Activated CD4-positive, CD25-positive, alpha-beta regulatory T cell treated with anti-CD3 and anti-CD28 coated beads, Interleukin-2, amount 50 U/mL, for 72 hours (primary cell): ENCODE results near the gene PMM2.
"Not testable (repeated sequence)": the region's sequence is repeated elsewhere in the genome, so short reads cannot be mapped to it uniquely, and the experiment has no call there.

Experiments
- DNase-seq: peaks from one replicate; pipeline ENCODE4 v3.0.0; 2021

PMM2 gene

DNA sequence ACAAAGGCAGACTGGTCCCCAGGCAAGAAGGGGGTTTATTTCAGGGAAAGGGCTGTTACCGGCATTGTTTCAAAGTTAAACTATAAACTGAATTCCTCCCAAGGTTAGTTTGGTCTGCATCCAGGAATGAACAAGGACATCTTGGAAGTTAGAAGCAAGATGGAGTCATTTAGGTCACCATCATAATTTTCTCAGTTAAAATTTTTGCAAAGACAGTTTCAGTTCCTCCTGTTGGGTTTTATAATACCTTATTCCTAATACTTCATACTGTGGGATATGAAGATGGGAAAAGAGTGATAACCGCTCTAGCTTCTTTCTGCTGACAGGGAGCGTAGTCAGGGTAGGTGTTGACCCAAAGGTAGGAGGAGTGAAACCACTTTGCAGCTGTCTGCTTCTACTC is 24.8 kb downstream of the PMM2 start:
- DNase-seq, result no peak

DNA sequence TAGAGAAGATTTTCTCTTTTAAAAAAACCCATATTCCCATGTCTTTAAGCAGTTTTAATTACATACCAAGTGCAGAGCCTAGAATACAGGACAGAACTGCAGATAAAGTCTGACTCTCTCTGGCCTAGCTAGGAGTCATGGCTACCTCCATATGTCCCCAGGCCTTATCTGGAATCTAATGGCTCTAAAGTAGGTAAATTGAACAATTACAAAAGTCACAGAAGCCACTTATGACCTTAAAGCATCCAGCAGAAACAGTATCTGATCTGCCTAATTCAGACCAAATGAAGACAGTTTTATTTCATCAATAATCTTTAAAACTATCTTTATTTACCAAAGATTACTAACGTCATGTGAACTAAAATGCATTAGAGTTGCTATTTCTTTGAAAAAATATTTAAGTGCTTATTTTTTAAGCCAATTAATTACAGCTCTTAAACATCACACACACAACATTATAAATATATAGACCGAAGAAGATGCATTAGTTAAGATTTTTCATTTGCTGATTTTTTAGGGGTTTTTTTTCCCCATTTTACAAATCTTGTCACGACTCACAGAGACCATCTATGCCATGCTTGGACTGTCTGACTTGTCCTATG is 28.7 kb downstream of the PMM2 start:
- DNase-seq, result no peak

DNA sequence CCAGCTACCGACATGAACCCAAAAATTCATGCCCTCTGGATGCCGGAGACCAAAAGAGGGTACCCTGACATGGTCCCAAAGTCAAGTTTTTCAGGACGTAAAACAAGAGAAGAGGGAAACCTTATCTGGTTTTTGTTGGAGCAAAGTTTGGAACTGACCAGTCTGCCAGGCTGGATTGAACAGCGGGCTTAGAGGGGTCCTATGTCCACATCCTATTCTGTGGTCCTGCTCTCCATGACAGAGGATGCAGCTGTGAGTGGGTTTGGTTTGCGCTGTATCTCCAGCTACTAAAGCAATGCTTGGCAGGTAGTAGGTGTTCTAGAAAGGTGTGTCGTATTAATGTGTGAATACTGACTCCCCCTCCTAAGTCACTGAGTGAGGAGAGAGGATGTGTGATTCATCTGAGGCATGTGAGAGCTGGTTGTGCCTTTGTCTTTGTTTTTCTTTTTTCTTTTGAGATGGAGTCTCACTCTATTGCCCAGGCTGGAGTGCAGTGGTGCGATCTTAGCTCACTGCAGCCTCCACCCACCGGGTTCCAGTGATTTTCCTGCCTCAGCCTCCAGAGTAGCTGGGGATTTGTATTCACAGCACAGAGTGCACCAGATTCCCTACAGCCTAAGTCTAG is 31.0 kb downstream of the PMM2 start:
- DNase-seq, result no peak

DNA sequence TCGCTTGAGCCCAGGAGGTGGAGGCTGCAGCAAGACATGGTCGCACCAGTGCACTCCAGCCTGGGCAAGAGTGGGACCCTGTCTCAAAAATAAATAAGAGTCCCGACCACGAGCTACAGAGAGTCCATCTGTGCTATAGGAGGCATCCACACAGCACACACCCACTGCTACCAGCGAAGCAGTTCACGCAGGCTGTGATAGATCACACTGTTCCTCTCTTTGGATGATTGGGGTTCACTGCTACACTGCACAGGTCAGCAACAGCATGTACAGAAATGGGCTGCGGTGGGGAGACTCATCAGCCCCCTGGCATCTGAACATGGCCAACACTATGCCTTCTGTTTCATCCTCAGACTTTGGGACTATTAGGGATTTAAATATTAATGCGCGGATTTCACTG is 33.8 kb downstream of the PMM2 start:
- no peak for DNase-seq

DNA sequence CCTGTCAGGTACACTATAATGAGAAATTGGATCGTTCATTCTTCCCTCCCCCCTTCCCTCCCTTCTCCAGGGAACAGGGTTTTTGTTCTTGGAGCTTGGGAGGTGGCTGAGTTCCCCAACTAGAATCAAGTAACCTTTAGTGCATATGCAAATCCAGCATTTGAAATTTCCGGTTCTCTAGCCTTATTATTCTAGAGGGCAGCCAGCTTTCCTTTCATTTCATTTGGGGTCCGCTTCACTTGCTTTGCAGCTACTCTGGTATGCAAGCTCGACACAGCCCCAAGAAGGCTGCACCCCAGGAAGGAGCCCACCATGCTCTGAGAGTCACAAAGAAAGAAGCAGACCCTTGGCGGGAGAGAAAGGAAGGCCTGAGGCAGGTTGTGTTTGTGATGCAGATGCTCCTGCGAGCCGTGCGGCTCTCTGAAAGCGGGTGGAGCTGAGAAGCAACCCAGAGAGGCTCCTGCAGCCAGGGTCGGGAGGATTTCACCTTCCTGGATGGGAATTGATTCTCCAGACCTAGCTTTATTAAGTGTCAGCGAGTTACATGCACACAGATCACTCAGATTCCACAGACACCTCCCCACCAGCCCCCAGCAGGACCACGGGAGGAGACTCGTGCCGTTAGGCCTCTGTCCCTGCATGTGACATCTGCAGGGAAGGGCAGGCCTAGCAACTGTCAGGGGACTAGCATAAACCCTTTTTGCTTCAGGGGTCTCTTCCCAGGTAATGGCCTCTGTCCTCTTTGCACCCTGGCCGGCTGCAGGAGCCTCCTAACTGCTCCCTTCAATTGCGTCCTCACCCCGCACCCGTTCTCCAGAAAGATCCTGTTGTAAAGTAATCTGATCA is 34.5 kb downstream of the PMM2 start:
- DNase-seq, result no peak

DNA sequence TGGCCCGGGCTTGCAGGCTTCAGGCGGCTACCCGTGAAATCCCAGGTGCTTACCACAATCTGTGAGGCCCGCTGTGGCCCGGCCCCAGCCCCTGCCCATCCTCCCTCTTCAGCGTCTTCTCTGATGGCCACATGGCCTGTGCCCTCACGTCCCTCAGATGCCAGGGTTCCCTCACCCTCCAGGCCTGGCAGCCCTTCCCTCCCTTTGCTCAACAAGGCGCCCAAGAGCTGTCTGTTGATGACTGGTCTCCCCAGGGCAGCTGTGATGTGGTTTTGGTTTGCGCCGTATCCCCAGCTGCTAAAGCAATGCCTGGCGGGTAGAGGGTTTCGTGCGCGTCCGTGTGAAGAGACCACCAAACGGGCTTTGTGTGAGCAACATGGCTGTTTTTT is 35.1 kb downstream of the PMM2 start:
- no peak for DNase-seq

DNA sequence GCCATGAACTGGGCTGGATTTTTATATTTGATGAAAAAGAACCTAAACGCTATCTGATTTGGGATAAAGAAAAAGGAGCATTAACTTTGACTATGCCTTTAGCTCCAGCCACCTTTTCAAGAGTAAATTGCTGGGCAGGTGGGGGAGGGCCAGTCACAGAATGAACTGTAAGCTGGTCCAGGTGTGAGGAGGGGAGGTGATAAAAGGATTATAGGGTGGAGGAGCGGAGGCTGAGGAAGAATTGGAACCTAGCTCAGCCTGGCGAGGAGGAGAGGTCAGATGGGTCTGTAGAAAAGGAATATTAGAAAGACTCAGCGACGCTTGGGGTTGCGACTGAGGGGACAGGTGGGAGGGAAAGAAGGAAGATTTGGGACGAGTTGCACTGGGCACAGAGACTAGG is 39.2 kb downstream of the PMM2 start:
- DNase-seq, result not testable (repeated sequence)

DNA sequence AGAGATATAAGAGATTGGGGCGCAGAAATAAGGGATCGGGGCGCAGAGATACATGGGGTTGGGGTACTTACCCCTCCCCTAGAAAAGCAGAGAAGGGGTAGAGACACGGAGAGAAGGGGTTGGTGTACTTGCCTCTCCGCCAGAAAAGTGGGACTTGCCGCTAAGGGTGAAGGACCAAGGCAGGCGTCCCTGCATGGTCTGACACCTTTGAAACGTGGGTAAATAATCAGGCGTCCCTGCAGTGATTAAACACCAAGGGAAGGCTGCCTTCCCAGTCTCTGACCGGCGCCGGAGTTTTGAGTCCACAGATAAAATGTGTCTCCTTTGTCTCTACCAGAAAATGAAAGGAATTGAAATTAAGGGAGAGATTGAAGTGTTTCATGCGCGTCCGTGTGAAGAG is 40.0 kb downstream of the PMM2 start:
- not testable (repeated sequence) for DNase-seq

DNA sequence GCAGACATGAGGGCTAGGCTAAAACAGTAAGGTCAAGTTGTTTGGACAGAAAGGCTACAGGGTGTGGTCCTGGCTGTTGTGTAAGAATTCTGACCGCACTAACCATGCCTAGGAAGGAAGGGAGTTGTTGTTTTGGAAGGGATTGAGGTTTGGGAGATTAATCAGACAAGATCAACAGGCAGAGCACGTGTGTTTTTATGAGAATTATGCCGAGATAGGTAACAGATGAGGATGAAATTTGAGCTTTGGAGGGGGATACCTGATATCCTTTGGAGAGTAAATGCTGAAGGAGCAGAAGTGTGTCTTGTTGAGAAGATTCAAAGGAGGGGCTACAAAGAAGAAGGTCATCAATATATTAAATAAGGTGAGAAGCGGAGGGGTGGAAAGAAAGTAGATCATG is 44.4 kb downstream of the PMM2 start:
- DNase-seq, result not testable (repeated sequence)

DNA sequence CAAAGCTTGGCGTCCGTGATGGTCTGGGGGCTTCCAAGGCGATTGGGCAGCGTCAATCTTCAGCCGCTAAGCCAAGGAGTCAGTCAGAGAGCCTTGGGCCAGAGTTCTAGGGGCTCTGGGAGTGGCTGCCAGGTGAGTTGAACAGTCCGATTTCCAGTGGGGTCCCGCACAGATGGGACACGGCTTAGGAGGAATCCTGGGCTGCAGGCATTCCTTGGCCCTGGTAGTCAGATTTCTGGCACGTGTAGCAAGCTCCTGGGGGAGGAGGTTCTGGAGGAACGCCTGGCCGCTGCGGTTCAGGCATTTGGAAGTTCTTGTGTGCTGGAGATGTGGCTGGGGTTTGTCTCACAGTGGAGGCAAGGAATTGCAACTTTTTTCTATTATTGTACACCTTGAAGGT is 45.7 kb downstream of the PMM2 start:
- DNase-seq, result not testable (repeated sequence)

DNA sequence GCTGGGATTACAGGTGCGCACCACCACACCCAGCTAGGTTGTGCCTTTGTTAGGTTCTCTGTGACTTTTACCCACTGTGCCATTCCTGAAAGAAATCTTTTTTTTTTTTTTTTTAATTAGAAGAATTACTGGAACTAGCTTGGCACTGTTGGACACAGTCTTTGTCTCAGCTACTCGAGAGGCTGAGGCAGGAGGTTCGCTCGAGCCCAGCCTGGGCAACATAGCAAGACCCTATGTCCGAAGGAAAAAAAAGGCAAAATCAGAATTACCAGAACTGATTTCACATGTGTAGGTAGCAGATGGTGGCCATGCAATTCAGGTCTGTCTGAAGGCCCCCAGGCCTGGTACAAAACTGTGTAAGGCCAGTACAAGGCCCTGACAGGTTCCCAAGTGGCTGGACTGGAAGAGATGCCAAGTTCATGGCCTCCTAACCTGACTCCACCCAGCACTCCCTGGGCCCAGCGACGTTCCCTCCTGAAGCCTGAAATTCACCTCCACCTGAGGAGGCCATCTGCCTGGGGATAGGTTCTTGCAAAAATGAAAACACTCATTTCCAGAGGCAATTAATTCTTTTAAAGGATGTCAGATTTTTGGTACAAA is 48.2 kb downstream of the PMM2 start:
- no peak for DNase-seq

DNA sequence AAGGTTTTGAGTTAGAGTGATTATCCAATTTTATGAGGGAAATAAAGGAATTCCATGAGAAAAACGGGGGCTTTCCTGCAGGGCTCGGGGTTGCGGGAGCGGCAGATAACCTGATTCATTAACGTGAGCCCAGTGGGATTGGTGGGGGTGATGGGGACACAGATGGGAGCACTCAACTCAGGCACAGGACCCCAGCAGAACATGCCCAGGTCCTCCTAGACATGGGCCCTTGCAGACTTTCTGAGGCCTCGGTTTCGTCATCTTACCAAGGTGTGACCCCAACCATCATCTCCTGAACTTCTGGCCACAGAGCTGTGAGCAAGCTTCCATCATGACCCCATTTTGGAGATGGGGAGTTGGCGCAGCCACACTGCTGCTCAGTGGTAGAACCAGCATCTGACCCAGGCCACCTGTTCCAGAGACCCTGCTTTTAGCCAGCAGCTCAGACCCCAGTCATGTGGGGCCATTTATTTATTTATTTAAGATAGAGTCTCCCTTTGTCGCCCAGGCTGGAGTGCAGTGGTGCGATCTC is 48.8 kb downstream of the PMM2 start:
- no peak for DNase-seq

DNA sequence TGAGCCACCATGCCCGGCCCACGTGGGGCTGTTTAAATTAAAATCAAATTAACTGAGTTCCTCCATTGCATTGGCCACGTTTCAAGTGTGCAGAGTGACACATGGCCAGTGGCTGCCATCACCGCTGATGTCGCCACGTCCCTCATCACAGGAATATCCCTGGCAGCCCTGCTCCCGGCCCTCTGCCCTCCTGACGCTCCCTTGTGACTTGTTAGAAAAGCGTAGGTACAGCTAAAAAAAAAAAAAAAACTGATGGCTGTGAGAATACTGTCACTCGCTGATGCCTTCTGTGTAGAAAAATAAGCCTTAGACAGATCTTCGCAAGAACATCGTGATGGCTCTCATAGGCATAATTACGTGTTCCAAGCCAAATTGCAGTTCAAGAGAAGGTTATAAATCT is 49.5 kb downstream of the PMM2 start:
- DNase-seq, result no peak

DNA sequence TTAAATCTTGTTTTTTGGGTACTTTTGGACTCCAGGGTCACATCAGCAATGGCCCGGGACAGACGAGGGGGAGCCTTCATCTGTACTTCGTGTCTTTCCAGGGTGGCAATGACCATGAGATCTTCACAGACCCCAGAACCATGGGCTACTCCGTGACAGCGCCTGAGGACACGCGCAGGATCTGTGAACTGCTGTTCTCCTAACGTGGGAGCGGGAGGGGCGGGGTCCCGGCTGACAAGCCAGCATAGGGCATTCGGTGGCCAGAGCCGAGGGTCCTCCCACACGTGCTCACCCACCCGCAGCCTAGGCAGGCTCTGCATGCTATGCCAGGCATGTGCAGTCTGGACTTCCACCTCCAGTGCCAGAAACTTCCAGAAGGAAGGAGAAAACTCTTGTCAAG is 50.0 kb downstream of the PMM2 start:
- no peak for DNase-seq

DNA sequence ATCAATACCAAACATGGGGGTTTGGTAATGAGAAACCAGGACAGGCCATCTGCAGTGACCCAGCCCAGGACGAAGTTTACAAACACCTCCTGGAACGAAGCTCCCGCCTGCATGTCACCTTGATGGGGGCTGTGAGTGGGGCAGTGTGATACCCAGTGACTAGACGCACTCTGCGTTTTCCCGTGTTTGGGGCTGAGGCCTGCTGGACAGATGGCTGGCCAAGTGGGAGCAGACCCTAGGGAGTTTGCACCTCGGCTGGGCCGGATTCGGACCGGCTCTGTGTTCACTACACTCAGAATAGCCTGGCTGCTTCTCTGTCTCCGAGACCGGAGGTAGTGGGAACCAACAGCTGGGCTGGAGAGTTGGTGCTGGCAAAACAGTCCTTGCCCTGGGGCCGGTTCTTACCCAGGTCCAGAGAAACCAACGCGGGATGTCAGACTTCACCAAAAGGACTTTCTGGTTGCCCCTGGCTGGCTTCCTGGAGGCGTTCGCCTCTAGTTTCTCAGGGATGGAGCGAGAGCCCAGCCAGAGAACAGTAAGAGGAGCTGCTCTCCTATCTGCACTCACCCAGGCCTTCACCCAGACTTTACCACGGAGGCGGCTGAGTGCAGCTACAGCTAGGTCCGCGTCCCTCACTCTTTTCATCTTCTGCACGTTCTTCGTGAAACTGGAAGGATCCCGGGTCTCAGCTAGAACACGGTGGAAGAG is 50.7 kb downstream of the PMM2 start:
- no peak for DNase-seq

DNA sequence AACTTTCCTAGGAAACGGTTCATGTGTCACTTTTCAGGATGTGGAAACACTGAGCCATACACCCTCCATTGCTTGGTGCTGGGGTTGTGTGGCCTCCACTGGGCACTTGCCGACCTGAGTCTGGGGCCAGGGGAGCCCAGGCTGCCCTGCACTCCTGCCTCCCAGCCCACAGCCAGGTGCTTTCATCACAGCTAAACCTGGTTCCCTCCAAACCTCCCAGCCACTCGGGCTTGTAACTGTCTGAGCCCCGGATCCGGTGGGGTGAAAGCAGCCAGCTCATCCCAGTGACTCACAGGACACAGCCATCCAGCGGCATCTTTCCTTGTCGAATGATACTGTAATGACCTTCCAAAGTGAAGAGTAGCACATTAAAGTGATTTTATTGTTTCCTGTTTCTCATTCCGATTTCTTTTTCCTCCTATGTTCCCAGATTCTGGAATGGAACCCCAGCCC is 51.3 kb downstream of the PMM2 start:
- DNase-seq, result no peak

DNA sequence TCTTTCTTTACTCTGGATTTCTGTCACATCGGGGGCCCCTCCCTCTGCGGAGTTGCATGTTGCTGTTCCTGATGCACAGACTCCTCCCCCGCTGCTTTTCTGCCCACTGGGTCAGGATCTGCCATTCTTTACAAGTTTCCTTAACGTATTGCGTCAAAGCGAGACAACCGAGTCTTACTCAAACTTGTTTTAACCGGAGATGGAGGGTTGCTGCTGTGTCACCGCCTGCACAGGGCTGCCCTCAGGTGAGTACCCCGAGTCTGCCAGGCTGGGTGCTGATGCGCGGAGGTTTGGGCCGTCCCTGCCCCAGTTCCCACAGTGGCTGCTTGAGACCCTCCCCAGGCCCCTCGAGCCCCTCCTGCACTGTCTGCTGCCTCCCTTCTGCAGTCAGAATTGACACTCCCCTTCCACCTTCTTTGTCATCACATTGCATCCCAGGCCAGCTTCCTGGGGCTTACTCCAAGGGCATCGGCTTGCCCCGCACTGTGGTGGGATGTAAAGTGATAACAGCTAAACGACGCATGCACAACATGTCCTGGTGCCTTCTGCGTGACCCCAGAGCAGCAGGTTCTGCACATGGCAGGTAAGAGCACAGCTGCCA is 51.9 kb downstream of the PMM2 start:
- DNase-seq, result no peak

DNA sequence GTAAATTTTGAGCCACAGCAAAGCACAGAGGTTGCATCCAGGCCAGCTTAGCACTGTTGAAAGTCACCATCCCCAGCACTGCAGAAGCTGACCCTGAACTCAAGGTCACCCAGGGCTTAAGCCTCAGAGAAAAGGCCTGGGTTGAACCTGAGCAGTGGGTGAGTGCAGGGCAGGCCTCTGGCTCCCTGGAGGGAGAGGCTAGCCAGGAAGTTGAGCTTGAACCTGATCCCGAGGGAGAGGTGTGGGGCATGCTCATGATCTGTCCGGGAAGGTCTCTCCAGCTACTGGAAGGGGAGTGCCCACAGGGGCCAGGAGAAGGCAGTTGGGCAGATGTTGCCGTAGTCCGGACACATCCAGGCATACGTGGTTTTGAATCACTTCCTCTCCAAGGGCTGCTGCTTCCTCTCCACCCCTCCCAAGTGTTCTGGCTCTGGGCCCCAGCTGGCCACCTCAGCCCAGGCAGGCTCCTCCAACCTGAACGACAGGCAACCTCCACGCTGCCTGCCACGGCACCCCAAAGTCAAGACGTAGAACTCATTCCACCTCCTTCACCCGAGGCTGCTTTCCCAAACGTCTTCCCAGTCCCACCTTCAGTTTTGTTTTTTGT is 52.7 kb downstream of the PMM2 start:
- DNase-seq, result no peak

DNA sequence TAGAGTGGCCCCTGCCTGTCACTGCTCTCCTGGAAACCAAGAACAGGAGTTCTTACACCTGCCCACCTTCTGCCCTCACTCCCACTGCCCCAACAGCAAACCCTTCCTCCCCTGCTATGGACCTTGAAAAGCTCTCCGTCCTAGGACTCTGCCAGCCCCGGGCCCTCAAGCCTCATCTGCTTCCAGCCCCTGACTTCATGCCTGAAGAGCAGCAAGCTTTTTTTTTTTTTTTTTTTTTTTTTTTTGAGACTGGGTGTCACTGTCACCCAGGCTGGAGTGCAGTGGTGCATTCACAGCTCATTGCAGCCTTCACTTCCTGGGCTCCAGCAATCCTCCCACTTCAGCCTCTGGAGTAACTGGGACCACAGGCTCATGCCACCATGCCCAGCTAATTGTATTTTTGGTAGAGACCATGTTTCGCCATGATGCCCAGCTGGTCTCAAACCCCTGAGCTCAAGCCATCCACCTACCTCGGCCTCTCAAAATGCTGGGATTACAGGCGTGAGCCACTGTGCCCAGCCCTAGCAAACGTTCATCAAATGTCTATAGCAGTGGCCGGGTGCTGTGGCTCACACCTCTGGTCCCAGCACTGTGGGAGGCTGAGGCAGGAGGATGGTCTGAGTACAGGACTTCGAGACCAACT is 54.2 kb downstream of the PMM2 start:
- DNase-seq, result no peak

DNA sequence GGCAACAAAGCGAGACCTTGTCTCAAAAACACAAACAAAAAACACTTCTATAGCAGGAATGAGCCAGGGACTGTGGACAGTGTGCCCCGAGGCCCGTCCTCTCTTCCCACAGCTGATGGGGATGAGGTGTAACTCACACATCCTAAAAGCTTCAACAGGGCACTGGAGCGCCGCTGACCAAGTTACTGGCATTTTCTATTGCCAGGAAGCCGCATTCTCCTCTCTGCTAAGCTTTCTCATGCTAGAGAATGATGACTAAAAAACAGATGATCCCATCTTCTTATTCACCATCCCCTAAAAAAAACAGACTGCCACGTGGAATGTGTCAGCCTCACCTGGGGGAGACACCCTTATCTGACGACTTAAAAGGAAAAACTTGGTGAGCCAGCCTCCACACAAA is 54.9 kb downstream of the PMM2 start:
- DNase-seq, result no peak

DNA sequence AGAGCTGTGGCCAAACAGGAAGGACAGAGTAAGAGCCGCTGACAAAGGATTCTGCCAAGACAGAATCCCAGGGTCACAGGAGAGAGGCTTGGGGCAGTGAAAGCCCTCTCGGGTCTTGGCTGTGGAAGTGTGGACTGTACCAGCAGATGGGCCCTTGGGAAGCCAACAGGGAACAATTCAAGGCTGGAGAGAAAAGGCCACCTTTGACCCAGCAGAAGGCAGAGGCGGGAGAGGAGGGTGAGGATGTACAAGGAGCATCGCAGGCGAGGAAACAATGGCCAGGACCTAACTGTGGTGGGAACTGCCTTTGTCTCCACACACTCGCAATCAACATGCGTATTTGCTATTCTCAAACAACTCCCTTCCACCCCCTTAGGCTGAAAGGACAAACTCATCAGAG is 55.5 kb downstream of the PMM2 start:
- no peak for DNase-seq

DNA sequence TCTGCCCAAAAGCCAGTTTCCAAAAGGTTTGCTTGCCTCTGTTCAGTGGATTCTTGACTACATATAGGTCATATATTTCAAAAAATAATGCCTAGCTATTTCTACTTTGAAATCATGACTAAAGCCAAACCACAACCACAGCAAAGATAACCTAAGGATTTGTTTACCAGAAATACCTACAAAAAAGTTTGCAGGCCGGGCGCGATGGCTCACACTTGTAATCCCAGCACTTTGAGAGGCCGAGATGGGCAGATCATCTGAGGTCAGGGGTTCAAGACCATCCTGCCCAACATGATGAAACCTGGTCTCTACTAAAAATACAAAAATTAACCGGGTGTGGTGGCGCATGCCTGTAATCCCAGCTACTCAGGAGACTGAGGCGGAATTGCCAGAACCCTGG is 56.0 kb downstream of the PMM2 start:
- no peak for DNase-seq
